Measurements from ENCODE around the gene SLC7A9. TPM values are rescaled to one million over a fixed set of nuclear protein-coding genes. Genes with fewer than 3 reads are reported as not detected.
"Not testable (repeated sequence)": the region's sequence is repeated elsewhere in the genome, so short reads cannot be mapped to it uniquely, and the experiment has no call there.

The SLC7A9 gene
- total RNA-seq, 1 donor from 2014 or later, result 0.21 TPM

DNA sequence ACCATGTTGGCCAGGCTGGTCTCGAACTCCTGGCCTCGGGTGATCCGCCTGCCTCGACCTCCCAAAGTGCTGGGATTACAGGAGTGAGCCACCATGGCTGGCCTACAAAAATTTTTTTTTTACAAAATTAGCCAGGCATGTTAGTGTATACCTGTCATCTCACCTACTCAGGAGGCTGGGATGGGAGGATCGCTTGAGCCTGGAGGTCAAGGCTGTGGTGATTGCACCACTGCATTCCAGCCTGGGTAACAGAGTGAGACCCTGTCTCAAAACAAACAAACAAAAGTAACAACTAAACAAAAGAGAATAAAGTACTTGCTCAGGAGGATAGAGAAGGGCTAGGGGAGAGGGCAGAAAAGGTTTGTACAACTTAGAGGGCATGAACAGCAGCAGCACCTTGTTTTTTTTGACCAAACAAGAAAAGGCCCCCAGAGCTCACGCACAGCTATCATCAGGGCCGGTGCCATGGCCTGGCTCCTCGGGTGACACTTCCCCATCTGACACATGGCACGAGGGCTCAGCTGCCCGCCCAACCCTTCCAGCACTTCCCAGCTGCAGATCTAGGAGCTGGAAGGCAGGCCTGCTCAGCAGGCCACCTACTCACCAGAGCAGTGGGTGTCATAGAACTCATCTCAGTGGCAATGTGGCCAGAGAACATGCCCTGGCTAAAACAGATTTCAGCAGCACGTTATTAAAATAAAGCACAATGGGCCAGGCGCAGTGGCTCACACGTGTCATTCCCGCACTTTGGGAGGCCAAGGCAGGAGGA lies 8.6 kb upstream of the SLC7A9 start:
- Mint-ChIP-seq H3K9me3 (no peaks in the 10 kb centered on the region), H3K4me1 (ENCODE audit: low read depth) (peaks cover 5% of the 10 kb centered on the region), H3K27ac (no peak overlapping the region), H3K4me3 (ENCODE audit: low read depth) (no peak overlapping the region), H3K27me3 (ENCODE audit: low read depth) (no peaks in the 10 kb centered on the region), H3K36me3 (ENCODE audit: low read depth) (no peaks in the 10 kb centered on the region)
- no peak for DNase-seq (ENCODE audit: low spot score)
- intact Hi-C loops (cut with micrococcal nuclease), result no loop called here

DNA sequence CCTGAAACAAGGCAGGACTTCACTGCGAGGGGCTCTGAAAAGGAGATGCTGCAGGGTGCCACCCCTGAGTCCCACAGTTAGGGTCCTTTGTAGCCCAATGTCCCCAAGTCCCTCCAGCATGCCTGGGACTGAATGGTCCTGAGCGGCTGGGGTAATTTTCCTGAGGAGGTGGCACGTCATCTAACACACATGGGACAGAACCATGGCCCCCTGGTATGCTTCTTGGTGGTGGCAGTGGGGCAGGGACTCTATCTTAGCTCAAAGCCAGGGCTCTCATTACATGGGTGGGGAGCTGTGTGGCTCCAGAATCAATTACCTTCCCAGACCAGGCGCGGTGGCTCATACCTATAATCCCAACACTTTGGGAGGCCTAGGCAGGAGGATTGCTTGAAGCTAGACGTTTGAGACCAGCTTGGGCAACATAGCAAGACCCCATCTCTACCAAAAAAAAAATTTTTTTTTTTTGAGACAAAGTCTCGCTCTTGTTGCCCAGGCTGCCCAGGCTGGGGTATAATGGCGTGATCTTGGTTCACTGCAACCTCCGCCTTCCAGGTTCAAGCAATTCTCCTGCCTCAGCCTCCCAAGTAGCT lies 7.9 kb upstream of the SLC7A9 start:
- intact Hi-C loops (cut with micrococcal nuclease), result no loop called here
- Mint-ChIP-seq H3K36me3 (ENCODE audit: low read depth) (no peaks in the 10 kb centered on the region), H3K4me3 (ENCODE audit: low read depth) (no peak overlapping the region), H3K4me1 (ENCODE audit: low read depth) (peaks cover 5% of the 10 kb centered on the region), H3K9me3 (no peaks in the 10 kb centered on the region), H3K27me3 (ENCODE audit: low read depth) (no peaks in the 10 kb centered on the region), H3K27ac (no peak overlapping the region)
- DNase-seq (ENCODE audit: low spot score), result no peak

GRCh38 chr19:32876919-32877285 lies 7.3 kb upstream of the SLC7A9 start:
- Mint-ChIP-seq H3K4me1 (ENCODE audit: low read depth) (peaks cover 5% of the 10 kb centered on the region), H3K27me3 (ENCODE audit: low read depth) (no peaks in the 10 kb centered on the region), H3K36me3 (ENCODE audit: low read depth) (no peaks in the 10 kb centered on the region), H3K27ac (no peak overlapping the region), H3K9me3 (no peaks in the 10 kb centered on the region), H3K4me3 (ENCODE audit: low read depth) (no peak overlapping the region)
- intact Hi-C loops (cut with micrococcal nuclease), result no loop called here
- DNase-seq (ENCODE audit: low spot score), result no peak

- Mint-ChIP-seq H3K9me3 (no peaks in the 10 kb centered on the region), H3K4me1 (ENCODE audit: low read depth) (peaks cover 5% of the 10 kb centered on the region), H3K4me3 (ENCODE audit: low read depth) (no peak overlapping the region), H3K36me3 (ENCODE audit: low read depth) (no peaks in the 10 kb centered on the region), H3K27me3 (ENCODE audit: low read depth) (no peaks in the 10 kb centered on the region), H3K27ac (no peak overlapping the region)
- no peak for DNase-seq (ENCODE audit: low spot score)
- intact Hi-C loops (cut with micrococcal nuclease), result no loop called here
Measured at GRCh38 chr19:32876236-32876918, 6.8 kb upstream of the SLC7A9 start.

GRCh38 chr19:32875428-32875827 lies 5.9 kb upstream of the SLC7A9 start:
- no peak overlapping the region for H3K4me3 Mint-ChIP-seq (ENCODE audit: low read depth)
- no peak for DNase-seq (ENCODE audit: low spot score)
- H3K9me3 Mint-ChIP-seq, result no peaks in the 10 kb centered on the region
- no peak overlapping the region for H3K27ac Mint-ChIP-seq
- no peaks in the 10 kb centered on the region for H3K36me3 Mint-ChIP-seq (ENCODE audit: low read depth)
- intact Hi-C loops (cut with micrococcal nuclease), result no loop called here
- H3K4me1 Mint-ChIP-seq (ENCODE audit: low read depth), result peaks cover 5% of the 10 kb centered on the region
- no peaks in the 10 kb centered on the region for H3K27me3 Mint-ChIP-seq (ENCODE audit: low read depth)

DNA sequence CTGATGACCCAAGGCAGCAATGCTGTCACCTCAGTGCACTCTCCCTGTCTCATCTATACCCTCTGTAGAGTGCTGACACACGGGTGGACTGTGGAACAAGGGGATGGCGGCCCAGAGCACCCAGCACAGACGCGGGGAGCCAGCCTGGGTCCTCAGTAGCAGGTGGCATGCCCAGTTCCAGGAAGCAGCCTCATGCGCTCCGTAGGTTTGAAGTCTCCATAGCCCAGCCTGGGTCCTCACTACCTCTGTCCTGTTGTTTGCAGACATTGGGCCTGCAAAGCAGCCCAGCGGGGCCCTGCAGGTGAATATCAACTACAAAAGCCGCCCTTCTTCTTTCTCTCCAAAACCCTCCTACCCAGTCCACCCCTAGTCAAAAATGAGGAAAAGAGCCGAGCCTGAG lies 5.0 kb upstream of the SLC7A9 start:
- Mint-ChIP-seq H3K36me3 (ENCODE audit: low read depth) (no peaks in the 10 kb centered on the region), H3K27ac (no peak overlapping the region), H3K27me3 (ENCODE audit: low read depth) (no peaks in the 10 kb centered on the region), H3K4me1 (ENCODE audit: low read depth) (peaks cover 5% of the 10 kb centered on the region), H3K9me3 (no peaks in the 10 kb centered on the region), H3K4me3 (ENCODE audit: low read depth) (no peak overlapping the region)
- intact Hi-C loops (cut with micrococcal nuclease), result no loop called here
- DNase-seq (ENCODE audit: low spot score), result no peak

DNA sequence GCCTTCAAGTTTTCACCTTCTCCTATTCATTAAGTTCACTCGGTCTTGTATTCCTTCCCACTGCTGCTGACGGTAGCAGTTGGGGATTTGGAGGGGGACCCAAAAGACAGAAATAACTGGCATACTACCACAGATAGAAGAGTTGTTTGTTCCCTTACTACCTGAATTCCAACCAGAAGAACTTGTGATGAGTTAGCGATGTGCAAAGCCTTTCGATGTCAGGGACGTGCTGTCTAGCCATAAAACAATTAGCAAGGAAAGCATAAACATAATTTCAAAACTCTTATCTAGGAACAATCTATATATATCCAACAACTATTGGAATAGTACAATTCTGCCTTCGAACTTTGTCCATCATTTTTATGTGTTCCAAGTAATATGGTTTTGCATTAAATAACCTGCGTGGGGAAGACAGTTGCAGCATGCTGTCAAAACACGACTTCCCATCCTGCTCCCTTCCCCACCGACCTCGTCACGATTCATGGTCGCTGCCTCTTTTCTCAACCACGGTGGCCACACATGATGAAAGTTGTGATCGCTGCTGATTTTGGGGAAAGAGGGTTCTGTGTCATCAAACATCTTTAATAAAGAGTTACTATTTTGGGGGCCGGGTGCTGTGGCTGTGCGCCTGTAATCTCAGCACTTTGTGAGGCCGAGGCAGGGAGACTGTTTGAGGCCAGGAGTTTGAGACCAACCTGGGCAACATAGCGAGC lies 3.8 kb upstream of the SLC7A9 start:
- H3K9me3 Mint-ChIP-seq, result no peaks in the 10 kb centered on the region
- H3K4me1 Mint-ChIP-seq (ENCODE audit: low read depth), result peaks cover 5% of the 10 kb centered on the region
- no peak overlapping the region for H3K4me3 Mint-ChIP-seq (ENCODE audit: low read depth)
- H3K36me3 Mint-ChIP-seq (ENCODE audit: low read depth), result no peaks in the 10 kb centered on the region
- H3K27ac Mint-ChIP-seq, result no peak overlapping the region
- H3K27me3 Mint-ChIP-seq (ENCODE audit: low read depth), result no peaks in the 10 kb centered on the region
- DNase-seq (ENCODE audit: low spot score), result no peak
- intact Hi-C loops (cut with micrococcal nuclease), result no loop called here

- no peak for DNase-seq (ENCODE audit: low spot score)
- Mint-ChIP-seq H3K27ac (no peak overlapping the region), H3K36me3 (ENCODE audit: low read depth) (no peaks in the 10 kb centered on the region), H3K27me3 (ENCODE audit: low read depth) (no peaks in the 10 kb centered on the region), H3K4me1 (ENCODE audit: low read depth) (peaks cover 5% of the 10 kb centered on the region), H3K4me3 (ENCODE audit: low read depth) (no peak overlapping the region), H3K9me3 (no peaks in the 10 kb centered on the region)
- intact Hi-C loops (cut with micrococcal nuclease), result no loop called here
Measured at GRCh38 chr19:32872391-32872790, 2.8 kb upstream of the SLC7A9 start.

GRCh38 chr19:32870981-32871451 lies 1.4 kb upstream of the SLC7A9 start:
- H3K4me3 Mint-ChIP-seq (ENCODE audit: low read depth), result no peak overlapping the region
- no peaks in the 10 kb centered on the region for H3K27me3 Mint-ChIP-seq (ENCODE audit: low read depth)
- no peaks in the 10 kb centered on the region for H3K36me3 Mint-ChIP-seq (ENCODE audit: low read depth)
- no peak overlapping the region for H3K27ac Mint-ChIP-seq
- no peaks in the 10 kb centered on the region for H3K9me3 Mint-ChIP-seq
- intact Hi-C loops (cut with micrococcal nuclease), result no loop called here
- DNase-seq (ENCODE audit: low spot score), result no peak
- H3K4me1 Mint-ChIP-seq (ENCODE audit: low read depth), result peaks cover 5% of the 10 kb centered on the region

DNA sequence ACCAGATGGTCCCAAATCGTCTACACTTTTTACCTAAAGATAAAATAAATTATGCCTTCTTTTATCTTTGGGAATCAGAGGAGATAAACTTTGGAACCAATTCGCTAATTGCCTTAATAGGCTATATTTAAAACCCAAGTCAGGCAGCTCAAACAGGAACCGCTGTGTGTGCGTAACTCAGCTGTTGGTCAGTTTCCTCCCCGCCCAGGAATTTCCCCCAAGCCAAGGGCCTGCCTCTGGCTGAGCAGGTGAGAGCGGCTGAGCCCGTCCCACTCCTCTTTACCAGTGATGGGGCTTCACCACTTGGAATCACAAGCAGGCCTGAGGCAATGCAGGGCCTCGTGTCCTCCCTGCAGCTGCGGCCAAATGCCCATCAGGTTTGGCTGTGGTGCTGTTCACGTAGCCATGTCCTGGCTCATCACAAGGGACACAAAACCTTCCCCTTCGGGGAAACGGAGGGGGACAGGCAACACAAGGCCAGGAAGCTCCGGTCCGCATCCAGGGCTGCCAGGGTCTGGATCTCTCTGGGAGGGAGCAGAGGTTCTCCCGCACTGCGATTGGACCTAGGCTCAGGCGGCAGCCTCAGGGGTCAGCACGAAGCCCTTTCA lies 503 bp upstream of the SLC7A9 start:
- H3K27ac Mint-ChIP-seq, result no peak overlapping the region
- intact Hi-C loops (cut with micrococcal nuclease), result no loop called here
- H3K4me1 Mint-ChIP-seq (ENCODE audit: low read depth), result peaks cover 5% of the 10 kb centered on the region
- no peaks in the 10 kb centered on the region for H3K27me3 Mint-ChIP-seq (ENCODE audit: low read depth)
- H3K36me3 Mint-ChIP-seq (ENCODE audit: low read depth), result no peaks in the 10 kb centered on the region
- H3K4me3 Mint-ChIP-seq (ENCODE audit: low read depth), result no peak overlapping the region
- H3K9me3 Mint-ChIP-seq, result no peaks in the 10 kb centered on the region
- DNase-seq (ENCODE audit: low spot score), result no peak

- Mint-ChIP-seq H3K4me3 (ENCODE audit: low read depth) (no peak overlapping the region), H3K9me3 (no peaks in the 10 kb centered on the region), H3K27me3 (ENCODE audit: low read depth) (no peaks in the 10 kb centered on the region), H3K4me1 (ENCODE audit: low read depth) (no peaks in the 10 kb centered on the region), H3K27ac (no peak overlapping the region), H3K36me3 (ENCODE audit: low read depth) (no peaks in the 10 kb centered on the region)
- no peak for DNase-seq (ENCODE audit: low spot score)
- intact Hi-C loops (cut with micrococcal nuclease), result no loop called here
Measured at GRCh38 chr19:32868206-32868950, 1.2 kb downstream of the SLC7A9 start.

DNA sequence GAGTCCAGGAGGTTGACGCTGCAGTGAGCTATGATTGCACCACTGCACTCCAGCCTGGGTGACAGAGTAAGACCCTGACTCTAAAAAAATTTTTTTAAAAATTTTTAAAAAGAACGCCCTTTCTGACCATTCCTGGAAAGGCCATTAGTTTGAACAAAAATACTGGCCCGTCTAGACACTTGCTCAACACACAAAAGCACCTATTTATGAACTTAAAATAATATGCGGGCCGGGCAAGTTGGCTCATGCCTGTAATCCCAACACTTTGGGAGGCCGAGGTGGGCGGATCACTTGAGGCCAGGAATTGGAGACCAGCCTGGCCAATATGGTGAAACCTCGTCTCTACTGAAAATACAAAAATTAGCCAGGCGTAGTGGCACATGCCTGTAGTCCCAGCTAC lies 2.1 kb downstream of the SLC7A9 start:
- H3K4me1 Mint-ChIP-seq (ENCODE audit: low read depth); DNase-seq (ENCODE audit: low spot score); H3K27me3 Mint-ChIP-seq (ENCODE audit: low read depth); intact Hi-C loops (cut with micrococcal nuclease); H3K36me3 Mint-ChIP-seq (ENCODE audit: low read depth); H3K4me3 Mint-ChIP-seq (ENCODE audit: low read depth); H3K27ac Mint-ChIP-seq; H3K9me3 Mint-ChIP-seq: not testable (repeated sequence)
